Heart left ventricle (tissue), 16 donors: ENCODE measurements around the gene CELA3A. TPM values are rescaled to one million over a fixed set of nuclear protein-coding genes. Genes with fewer than 3 reads are reported as not detected.
"Not testable (repeated sequence)": the region's sequence is repeated elsewhere in the genome, so short reads cannot be mapped to it uniquely, and the experiment has no call there.

Experiments used
- ATAC-seq, 4 donors: fragments of 200-7000 bp; cut with Tn5 transposase; one replicate each; pipeline ENCODE4 v1.9.1; 2020 to 2022; ENCODE audit warnings: moderate library complexity in 4 of 4, mild to moderate bottlenecking in 3 of 4, moderate number of reproducible peaks in 1 of 4
- DNase-seq, 5 donors: peaks; one replicate each; pipeline ENCODE4 v3.0.0-alpha.2; 2020
- H3K27ac ChIP-seq, 12 donors: fragments of 200-600 bp; sonication (generic) in 4 of 12; one replicate each; pipeline versions ENCODE4 v1.5.0 to v1.8.0; 2016 to 2022; ENCODE audit warnings: mild to moderate bottlenecking in 2 of 12
- H3K27me3 ChIP-seq, 9 donors: fragments of 200-600 bp; sonication (generic) in 2 of 9; one replicate each; pipeline versions ENCODE4 v1.5.1 to v1.8.0; 2016 to 2022; ENCODE audit warnings: mild to moderate bottlenecking in 3 of 9
- H3K36me3 ChIP-seq, 9 donors: fragments of 200-600 bp; sonication (generic) in 2 of 9; one replicate each; pipeline versions ENCODE4 v1.5.0 to v1.8.0; 2018 to 2022; ENCODE audit warnings: mild to moderate bottlenecking in 2 of 9
- H3K4me1 ChIP-seq, 12 donors: fragments of 200-600 bp; sonication (generic) in 4 of 12; one replicate each; pipeline versions ENCODE4 v1.5.0 to v1.8.0; 2016 to 2022; ENCODE audit warnings: mild to moderate bottlenecking in 3 of 12
- H3K4me3 ChIP-seq, 12 donors: fragments of 200-600 bp; sonication (generic) in 4 of 12; one replicate each; pipeline versions ENCODE4 v1.5.0 to v1.8.0; 2017 to 2022; ENCODE audit warnings: mild to moderate bottlenecking in 9 of 12, moderate library complexity in 4 of 12
- H3K9me3 ChIP-seq, 12 donors: fragments of 200-600 bp; sonication (generic) in 4 of 12; one replicate each; pipeline versions ENCODE4 v1.5.0 to v1.8.0; 2016 to 2022; ENCODE audit warnings: mild to moderate bottlenecking in 1 of 12
- WGBS, 4 donors: extraction: QIAGEN DNeasy Blood & Tissue Kit in 2 of 4; methylation state at CpG; one replicate each; pipeline versions ENCODE4 v1.1.5 to v1.1.7; 2013 to 2018; 5-methylcytosine and 5-hydroxymethylcytosine counted together
- intact Hi-C, 10 donors: fragments of 100-400 bp; cut with DNase I; formaldehyde crosslinking; loops; one replicate each; pipeline versions ENCODE4 v1.11.1 to v1.14.2; 2022
- polyA plus RNA-seq, 2 donors: library from polyadenylated mRNA; stranded (reverse); fragments of 200-250 nt; gene quantifications; one replicate each; pipeline ENCODE4 v1.2.3, GENCODE V29; 2013
- total RNA-seq, 9 donors: library from RNA; depleted of rRNA in 2 of 9; stranded (reverse); fragments of >200 nt in 2 of 9; fragmentation: NEBNext Ultra II Directional in 3 of 9; extraction: Animal tissue kit (Norgen Biotek cat#: 25700) in 3 of 9; gene quantifications; one replicate each; pipeline versions ENCODE4 v1.1.0 to v1.2.4, GENCODE V29; 2016 to 2023
- donor health status: ischemic (EF 13 %, LVEDD 7.1; RV severe dilation, severe dysfunction).
- donor health status: healthy with polysubstance abuse.
- donor health status: DM: no; HTN: yes; CAD: no.
- donor health status: DM: no; HTN: no; CAD: no.
- donor health status: ischemic (EF 25% LVEDD 6.9; RV normal size, moderate dysfunction).
- donor health status: ischemic (EF 25% LVEDD 5.7; RV mildly dilated, moderate dysfunction).
- donor health status: healthy.
- donor health status: DM: yes; HTN: yes; CAD: no.
- donor health status: ischemic (EF 35%, LVEDD 5.7; RV mildly dilated, moderate dysfunction).
- donor health status: nonischemic (EF 11% LVEDD 7.7; RV severe dilation, severe dysfunction).
- donor health status: DM: yes; HTN: yes; CAD: no.
- donor health status: PGD.
- donor health status: ischemic (EF 29% LVEDD 5.4; RV normal size, mild dysfunction).
- donor health status: nonischemic (EF 23%, LVEDD 6.1; RV moderate dilation, normal function).

The CELA3A gene
- total and polyA plus RNA-seq, 11 donors: 0.68 to 4.8 (median 3.1) TPM; not detected in 6

DNA sequence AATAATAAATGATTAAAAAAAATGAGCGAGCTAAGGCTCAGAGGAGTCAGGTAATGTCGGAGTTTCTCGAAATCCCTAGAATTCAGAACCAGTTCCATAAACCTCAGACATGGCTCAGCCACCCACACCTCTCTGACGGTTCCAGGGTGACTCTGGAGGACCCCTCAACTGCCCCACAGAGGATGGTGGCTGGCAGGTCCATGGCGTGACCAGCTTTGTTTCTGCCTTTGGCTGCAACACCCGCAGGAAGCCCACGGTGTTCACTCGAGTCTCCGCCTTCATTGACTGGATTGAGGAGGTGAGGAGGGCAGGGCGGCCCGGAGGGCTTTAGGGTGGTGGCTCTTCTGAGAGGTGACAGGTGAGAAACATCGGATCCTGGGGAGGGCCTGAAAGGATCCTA lies 15.1 kb upstream of the CELA3A start:
- whole genome bisulfite sequencing, 4 donors: 82 to 85% (median 84%) methylated on average over 9 to 11 of the region's 12 CpGs
- H3K27me3 ChIP-seq, intact Hi-C loops, ATAC-seq, H3K36me3 ChIP-seq, H3K4me3 ChIP-seq, H3K27ac ChIP-seq, H3K9me3 ChIP-seq, H3K4me1 ChIP-seq: not testable (repeated sequence)
- DNase-seq: peak in 1 of 5 donors; percentile 9

DNA sequence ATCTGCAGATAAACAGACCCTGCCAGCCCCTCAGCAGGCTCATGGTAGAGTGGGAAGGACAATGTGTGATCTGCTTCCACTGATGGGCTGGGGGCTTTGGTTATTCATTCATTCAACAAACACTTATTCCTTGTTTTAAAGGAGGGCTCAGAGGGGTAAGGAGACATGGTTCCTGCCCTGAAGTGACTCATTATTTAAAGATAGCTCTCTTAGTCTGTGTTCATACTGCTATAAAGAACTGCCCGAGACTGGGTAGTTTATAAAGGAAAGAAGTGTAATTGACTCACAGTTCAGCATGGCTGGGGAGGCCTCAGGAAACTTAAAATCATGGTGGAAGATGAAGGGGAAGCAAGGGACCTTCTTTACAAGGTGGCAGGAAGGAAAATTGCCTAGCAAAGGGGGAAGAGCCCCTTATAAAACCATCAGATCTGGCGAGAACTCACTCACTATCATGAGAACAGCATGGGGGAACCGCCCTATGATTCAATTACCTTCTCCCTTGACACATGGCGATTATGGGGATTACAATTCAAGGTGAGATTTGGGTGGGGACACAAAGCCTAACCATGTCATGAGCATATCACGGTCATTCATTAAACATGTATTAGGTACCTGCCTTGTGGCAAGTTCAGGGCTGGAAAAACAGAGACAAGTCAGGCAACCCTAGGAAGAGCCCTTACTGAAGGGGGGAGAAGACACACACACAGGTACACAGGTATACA lies 11.6 kb upstream of the CELA3A start:
- intact Hi-C loops, H3K4me1 ChIP-seq, H3K27ac ChIP-seq, H3K9me3 ChIP-seq, H3K27me3 ChIP-seq, H3K36me3 ChIP-seq, H3K4me3 ChIP-seq: not testable (repeated sequence)
- peak in 1 of 5 donors; percentile 2 for DNase-seq
- WGBS, 4 donors: 61 to 81% (median 68%) methylated on average over 2 to 4 of the region's 5 CpGs
- ATAC-seq: peak in 1 of 4 donors; percentile 62

DNA sequence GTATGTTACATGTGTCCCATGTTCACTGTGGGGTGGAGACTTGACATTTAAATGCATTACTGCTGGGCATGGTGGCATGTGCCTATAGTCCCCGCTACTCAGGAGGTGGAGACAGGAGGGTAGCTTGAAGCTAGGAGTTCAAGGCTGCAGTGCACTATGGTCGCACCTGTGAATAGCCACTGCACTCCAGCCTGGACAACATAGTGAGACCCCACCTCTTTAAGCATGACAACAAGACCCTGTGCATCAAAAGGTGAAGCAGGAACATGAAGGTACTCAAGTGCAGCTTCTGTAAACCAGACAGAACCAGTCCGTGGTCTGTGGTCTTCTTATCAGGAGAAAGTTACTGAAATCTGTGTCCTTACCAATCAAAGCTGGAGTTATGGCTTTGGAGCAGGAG lies 9.3 kb upstream of the CELA3A start:
- H3K36me3 ChIP-seq, H3K4me1 ChIP-seq, intact Hi-C loops, H3K27me3 ChIP-seq, H3K4me3 ChIP-seq, H3K9me3 ChIP-seq, H3K27ac ChIP-seq, ATAC-seq: not testable (repeated sequence)
- DNase-seq: peak in 1 of 5 donors; percentile 4
- 81 to 95% (median 88%) methylated on average over 3 of the region's 3 CpGs for WGBS, 4 donors

DNA sequence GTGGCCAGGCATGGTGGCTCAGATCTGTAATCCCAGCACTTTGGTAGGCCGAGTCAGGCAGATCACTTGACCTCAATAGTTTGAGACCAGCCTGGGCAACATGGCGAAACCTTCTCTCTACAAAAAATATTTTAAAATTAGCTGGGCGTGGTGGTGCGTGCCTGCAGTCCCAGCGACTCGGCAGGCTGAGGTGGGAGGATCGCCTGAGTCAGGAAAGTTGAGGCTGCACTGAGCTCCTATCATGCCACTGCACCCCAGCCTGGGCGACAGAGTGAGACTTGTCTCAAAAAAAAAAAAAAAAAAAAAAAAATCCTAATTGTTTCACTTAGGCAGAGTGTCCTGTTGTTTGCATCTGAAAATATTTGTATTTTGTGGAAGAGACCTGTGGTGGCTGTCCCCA lies 6.7 kb upstream of the CELA3A start:
- H3K9me3 ChIP-seq, H3K27ac ChIP-seq, intact Hi-C loops, H3K4me3 ChIP-seq, ATAC-seq, H3K27me3 ChIP-seq, H3K4me1 ChIP-seq, H3K36me3 ChIP-seq, DNase-seq: not testable (repeated sequence)
- WGBS, 4 donors: 90 to 96% (median 93%) methylated on average over 8 of the region's 8 CpGs

DNA sequence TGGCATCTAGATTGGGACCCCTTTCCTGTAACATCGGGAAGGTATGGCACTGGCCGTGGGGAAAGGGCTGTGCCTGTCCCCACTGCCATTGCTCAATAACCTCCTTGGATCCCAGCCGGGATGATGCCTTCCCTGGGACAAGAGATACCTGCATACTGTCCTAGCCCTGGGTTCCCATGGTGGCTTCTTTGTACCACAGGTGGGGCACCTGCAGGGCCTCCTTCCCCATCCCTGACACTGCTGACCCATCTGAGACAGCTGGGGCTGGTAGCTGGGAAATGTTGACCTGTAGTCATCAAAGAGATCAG lies 4.8 kb upstream of the CELA3A start:
- intact Hi-C loops, DNase-seq, H3K4me3 ChIP-seq, H3K36me3 ChIP-seq, H3K27ac ChIP-seq, H3K27me3 ChIP-seq, H3K4me1 ChIP-seq, H3K9me3 ChIP-seq, ATAC-seq: not testable (repeated sequence)
- WGBS, 4 donors: 86 to 94% (median 89%) methylated on average over 2 to 3 of the region's 3 CpGs

DNA sequence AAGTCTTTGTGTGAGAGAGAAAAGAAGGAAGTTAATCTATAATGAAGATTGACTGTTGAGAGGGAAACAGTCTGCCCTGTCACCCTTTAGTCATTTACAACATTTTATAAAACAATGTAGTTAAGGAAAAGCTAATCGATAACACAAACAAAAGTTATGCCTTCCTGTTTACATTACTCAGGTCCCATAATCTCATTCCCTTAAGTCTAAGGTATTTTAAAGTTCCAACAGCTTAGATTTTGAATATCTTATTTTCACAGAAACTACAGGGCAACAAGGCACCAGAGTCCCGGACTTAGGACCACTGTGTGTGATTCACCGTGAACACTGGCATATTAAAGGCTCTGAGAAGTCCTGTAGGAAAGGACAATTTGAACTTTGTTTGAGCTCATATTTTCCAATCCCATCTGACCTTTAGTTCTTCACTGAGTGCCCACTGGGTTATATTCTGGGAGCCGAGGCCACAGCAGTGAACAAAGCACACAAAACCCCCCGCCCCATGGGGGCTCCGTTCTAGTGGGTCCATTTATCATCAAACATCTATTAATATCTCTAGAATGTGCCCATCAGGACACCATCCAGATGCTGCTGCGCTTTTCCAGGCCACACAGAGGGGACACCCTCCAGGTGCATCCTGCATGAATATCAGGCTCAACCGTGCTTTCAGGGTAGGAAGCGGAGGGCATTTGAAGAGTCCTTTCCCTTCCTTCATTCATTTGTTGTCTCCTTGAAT lies 3.4 kb upstream of the CELA3A start:
- H3K36me3 ChIP-seq, H3K27me3 ChIP-seq, H3K4me3 ChIP-seq, H3K4me1 ChIP-seq, H3K9me3 ChIP-seq, ATAC-seq, intact Hi-C loops, H3K27ac ChIP-seq: not testable (repeated sequence)
- peak in 1 of 5 donors; percentile 24 for DNase-seq
- WGBS, 4 donors: 65 to 81% (median 73%) methylated on average over 9 of the region's 9 CpGs

DNA sequence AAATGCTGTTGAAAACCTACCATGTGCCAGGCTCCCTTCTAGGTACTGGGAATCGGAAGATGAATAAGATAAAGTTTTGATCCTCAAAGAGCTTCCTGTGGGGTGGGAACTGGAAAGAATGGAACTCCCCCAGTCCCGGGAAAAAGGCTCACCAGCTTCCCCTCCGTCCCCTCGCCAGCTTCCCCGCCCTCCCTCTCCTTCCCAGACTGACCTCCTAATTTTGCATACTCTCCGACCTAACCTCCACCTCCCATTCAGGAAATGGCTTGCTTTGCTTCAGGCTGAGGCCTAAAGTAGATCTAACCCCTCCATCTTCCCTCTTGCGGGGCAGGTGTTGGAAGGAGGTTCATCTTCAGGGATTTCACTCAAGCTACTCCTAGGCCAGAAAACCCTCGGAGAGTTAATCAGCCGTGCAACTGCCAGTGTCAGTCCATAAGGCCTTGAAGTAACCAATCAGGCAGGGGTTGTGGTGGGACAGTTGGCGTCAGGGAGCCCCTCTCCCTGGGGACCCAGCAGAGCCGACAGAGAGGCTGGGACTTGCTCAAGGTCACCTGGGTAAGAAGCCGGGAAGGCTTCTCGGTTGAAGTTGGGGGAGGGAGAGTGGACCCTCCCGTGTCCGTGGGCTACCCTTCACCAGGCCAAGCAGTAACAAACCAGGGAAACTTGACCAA lies 2.7 kb upstream of the CELA3A start:
- 61 to 76% (median 73%) methylated on average over 6 to 15 of the region's 15 CpGs for WGBS, 4 donors
- H3K4me3 ChIP-seq, intact Hi-C loops, H3K27me3 ChIP-seq, H3K27ac ChIP-seq, H3K9me3 ChIP-seq, ATAC-seq, H3K36me3 ChIP-seq, H3K4me1 ChIP-seq: not testable (repeated sequence)
- DNase-seq: peak in 1 of 5 donors; percentile 7

DNA sequence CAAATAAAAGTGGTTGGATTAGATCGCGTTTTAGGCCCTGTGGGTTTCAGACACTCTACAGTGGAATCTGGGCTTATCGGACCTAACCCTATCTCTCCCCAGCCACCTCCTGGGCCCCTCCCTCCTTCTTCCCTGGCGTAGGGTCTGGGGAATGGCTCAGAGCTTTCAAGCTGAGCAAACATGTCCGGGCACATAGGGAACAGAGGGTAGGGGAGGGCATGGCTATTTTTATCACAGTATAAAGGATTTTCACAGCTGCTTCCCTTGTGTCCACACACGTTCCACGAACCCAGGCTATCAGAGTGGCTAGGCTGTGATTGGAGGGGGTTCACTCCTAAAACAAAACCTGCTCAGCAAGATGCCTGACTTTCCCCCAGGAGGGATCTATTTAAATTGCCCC lies 1.8 kb upstream of the CELA3A start:
- H3K4me3 ChIP-seq, H3K27me3 ChIP-seq, H3K27ac ChIP-seq, intact Hi-C loops, H3K4me1 ChIP-seq, H3K36me3 ChIP-seq, H3K9me3 ChIP-seq: not testable (repeated sequence)
- peak in 1 of 5 donors; percentile 14 for DNase-seq
- ATAC-seq: peak in 3 of 4 donors; percentile 68 to 76 (median 75)
- WGBS, 4 donors: 10 to 43% (median 33%) methylated on average over 4 to 7 of the region's 7 CpGs

DNA sequence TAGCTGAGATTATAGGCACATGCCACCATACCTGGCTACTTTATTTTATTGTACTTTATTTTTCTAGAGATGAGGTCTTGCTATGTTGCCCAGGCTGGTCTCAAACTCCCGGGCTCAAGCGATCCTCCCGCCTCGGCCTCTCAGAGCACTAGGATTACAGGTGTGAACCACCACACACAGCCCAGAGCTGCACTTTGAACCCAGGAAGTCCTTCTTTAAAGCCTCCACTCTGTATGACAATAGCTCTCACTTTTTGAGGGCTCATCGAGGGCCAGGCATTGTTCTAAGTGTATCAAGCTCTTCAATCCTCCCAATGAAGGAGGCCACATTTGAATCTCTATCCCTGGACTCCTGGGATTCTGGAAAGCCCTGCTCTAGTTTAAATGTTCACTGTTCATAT lies 1.0 kb downstream of the CELA3A start:
- intact Hi-C loops, H3K4me3 ChIP-seq, H3K27me3 ChIP-seq, H3K36me3 ChIP-seq, H3K9me3 ChIP-seq, H3K27ac ChIP-seq, ATAC-seq, H3K4me1 ChIP-seq: not testable (repeated sequence)
- peak in 1 of 5 donors; percentile 0 for DNase-seq
- WGBS, 4 donors: 37 to 84% (median 76%) methylated on average over 1 to 5 of the region's 5 CpGs

DNA sequence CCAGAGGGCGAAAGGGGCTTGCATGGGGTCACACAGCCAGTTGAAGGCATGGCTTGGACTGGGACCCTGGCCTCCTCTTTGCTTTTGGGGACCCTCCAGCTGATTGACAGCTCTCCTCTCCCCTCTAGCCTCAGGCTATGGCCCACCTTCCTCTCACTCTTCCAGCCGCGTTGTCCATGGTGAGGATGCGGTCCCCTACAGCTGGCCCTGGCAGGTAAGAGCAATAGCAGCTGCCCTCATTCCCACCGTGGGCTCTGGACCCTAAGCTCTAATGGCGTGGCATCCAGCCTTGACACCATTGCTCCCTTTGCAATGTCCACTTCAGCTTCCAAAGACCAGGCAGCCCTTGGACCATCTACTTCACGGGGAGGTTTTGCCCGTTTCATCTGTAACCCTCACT lies 1.4 kb downstream of the CELA3A start:
- intact Hi-C loops, H3K4me3 ChIP-seq, ATAC-seq, H3K27me3 ChIP-seq, H3K4me1 ChIP-seq, H3K27ac ChIP-seq, H3K36me3 ChIP-seq, H3K9me3 ChIP-seq: not testable (repeated sequence)
- WGBS, 4 donors: 76 to 92% (median 88%) methylated on average over 8 of the region's 8 CpGs
- peak in 1 of 5 donors; percentile 18 for DNase-seq

DNA sequence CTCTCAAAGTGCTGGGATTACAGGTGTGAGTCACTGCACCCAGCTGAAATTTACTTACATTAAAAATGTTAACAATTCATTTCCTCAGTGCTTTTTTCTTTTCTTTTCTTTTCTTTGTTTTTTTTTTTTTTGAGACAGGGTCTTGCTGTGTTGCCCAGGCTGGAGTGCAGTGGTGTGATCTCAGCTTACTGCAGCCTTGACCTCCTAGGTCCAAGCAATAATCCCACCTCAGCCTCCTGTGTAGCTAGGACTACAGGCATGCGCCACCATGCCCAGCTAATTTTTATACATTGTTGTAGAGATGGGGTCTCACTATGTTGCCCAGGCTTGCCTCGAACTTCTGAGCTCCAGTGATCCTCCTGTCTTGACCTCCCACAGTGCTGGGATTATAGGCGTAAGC lies 2.5 kb downstream of the CELA3A start:
- 90 to 100% (median 96%) methylated on average over 2 to 3 of the region's 3 CpGs for WGBS, 4 donors
- ATAC-seq, H3K27me3 ChIP-seq, H3K36me3 ChIP-seq, H3K9me3 ChIP-seq, H3K27ac ChIP-seq, intact Hi-C loops, H3K4me1 ChIP-seq, H3K4me3 ChIP-seq: not testable (repeated sequence)
- peak in 1 of 5 donors; percentile 18 for DNase-seq
